SIG-M5 treated with dmso at 0.1 percent for 504 hours (cell line): Measurements from ENCODE around the gene HDLBP.
A peak's percentile ranks its signal among the peaks of the same experiment; 100 is the strongest.

Experiments
- DNase-seq: peaks from one replicate; lab custom pipeline; 2025; ENCODE audit not compliant: unreplicated experiment; lab: John Stamatoyannopoulos, UW

The HDLBP gene

DNA sequence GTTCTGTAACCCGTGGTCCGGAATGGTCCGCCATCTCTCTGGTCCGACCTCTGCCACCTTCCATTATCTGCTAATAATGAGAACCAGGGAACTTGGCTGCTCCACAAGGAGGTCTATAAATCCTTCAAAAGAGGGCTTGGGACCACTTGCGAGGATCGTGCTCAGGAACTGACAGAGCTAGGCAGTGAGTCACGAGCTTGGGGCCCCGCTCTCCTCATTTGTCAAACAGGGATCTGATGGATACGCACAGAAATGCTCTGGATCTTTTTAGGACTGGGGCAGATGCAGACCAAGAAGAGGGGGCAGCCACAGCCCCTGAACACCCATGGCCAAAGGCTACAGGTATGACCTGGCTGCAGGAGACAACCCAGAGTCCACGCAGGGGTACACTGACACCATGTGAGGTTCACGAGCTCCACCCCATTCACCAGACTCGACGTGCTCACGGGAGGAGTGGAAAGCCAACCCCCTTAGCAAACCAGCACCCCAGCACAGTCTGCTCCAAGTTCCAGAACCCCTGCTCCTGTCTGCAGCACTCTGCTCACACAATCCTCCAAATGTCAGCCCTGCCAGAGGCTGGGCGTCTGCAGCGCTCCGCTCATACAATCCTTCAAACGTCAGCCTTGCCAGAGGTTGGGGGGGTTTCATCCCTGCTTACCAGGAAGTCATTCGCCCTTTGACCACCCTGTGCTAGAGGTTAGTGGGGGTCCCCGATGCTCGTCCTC is 81.2 kb downstream of the HDLBP start:
- DNase-seq, result no peak

DNA sequence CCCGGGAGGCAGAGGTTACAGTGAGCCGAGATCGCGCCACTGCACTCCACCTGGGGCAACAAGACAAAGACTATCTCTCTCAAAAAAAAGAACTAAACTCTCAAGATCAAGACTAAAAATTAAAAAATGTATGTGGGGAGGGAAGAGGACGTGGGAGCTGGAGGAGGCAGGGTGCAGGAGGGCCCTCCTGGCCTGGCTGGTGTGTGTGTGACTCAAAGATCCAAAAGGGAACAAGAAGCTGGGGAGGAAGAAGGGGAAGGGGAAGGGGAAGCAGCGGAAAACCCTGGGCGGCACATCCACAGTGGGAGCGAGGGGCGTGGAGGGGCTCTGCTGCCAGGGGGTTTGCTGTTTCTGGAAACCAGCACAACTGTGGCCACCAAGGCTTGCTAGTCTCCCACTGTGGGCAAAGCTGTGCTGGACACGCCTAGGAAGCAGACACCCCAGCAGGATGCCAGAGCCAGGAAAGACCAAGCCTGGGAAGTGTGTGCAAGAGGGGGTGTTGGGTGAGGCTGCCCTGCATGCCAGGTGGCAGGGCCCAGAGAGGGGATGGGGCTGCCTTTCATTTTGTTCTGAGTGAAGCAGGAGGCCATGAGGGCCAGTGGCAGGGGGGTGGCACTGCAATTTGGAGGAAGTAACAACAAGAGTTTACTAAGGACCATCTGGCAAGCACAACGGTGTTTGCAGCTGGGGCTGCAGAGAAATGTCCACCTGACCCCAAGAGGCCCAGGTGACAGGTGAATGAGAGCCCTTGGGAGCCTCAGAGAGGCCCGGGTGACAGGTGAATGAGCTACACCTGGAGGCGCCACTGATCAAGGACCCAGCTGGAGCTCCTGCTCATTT is 82.5 kb downstream of the HDLBP start:
- DNase-seq, result no peak

DNA sequence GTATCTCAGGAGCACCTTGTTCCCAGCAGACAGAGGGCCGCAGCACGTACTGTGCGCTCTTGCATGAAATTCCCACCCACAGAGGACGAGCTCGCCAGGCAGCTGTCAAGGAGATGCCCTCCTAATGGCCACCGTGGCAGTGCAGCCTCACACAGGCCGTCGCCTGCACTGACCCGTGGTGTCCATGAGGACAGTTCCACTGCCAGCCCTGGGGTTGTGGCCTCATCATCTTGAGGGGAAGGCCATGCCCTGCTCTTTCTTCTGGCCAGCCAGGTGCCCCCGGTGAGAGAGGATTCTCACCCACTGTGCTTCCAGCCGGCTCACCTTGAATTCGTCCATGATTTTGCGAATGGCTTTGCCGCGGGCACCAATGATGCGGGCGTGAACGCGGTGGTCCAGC is 85.0 kb downstream of the HDLBP start:
- DNase-seq, result no peak

DNA sequence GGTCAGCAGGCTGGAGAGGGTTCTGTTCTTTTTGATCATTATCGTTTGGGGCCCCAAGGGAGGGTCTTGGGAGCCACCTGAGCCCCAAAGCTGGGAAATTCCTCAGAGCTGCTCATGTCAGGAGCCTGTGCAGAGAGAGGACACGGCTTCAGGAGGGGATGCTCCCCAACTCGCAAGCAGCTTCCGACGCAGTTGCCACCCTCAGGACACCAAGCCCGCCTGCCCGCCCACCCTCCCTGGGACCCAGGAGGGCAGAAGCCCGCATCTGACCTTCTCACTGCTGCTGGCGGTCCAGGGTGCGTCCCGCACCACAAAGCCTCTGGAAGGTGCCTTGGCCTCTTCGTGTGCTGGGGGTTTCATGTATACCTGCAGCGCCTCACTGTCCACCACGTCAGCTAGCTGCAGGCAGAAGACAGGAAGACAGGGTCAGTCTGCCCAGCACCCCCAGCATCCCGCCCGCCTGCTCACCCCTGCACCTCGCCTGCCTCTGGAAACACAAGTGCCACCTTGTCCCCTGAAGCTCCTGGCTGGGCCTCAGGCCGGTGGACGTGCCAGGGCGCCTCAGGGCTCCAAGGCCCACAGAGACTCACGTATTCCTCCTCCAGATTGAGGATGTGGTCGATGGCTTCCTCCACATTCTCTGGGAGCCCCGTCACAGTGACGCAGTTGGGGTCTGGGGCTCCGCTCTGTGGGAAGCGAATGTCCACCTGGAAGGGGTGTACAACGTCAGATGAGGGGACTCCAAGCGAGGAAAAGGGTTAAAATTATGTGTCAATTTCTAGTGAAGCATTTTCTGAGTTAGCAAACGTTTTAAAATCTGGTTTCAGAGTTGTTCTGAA is 85.7 kb downstream of the HDLBP start:
- DNase-seq, result no peak

DNA sequence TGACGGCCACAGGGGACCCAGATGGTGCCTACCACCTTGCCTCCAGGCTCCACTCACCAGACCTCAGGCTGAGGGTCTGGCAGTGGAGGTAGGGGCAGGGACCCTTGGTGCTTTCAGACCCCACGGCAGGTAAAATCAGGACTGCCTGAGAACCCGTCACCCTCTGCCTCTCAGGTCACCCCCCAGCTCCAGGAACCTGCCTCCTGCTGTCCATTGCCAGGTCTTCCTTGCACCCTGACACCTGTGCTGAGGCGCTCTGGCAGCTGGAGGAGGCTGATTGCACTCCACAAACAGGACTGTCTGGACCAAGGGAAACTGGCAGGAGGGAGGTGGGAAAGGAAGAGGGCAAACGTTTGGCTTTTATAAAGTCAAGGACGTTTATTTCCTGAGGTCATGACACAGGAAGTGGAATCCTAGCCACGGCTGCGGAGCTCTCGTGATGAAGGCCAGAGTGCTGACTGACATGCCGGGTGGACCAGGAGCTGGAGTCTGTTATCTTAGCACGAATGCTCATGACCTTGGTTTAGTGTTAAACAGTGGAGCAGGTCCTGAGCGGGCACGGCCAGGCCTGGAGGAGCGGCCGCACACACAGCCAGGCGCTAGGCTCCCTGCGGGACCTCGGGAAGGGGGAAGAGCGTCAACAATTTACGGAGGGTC is 86.5 kb downstream of the HDLBP start:
- DNase-seq, result no peak

DNA sequence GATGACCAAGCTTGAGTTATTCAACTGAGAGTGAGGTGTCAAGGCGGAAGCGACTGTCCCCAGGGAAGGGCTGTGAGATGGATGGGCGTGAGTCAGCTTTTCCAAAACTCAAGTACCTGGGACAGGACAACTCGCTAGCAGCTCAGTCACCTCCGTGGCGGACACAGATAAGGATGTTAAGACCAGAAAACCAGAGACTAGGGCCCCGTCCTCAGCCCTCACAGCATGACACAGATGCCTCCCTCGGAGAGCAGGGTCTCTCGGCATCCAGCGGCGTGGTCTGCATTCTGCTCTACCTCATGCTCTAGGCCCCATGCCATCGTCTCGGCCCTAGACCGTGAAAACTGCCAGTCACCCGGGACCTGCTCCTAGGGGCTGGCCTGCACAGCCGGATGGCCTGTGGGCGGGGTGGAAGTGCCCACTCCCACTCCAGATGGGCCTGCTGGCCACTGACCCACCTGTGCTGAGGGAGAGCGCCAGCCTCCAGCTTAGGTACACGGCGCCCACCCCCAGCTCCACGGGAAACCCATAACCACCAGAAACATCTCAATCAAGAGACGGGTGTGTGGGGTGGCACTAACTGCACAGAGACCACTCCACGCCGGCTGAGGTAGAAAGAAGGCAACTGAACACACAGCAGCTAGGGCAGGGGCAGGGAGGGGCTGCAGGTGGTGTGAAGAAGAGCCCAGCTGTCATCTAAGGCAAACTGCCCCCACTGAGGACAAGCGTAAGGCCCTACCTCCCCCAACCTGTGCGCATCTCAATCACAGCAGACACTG is 87.2 kb downstream of the HDLBP start:
- DNase-seq, result no peak

DNA sequence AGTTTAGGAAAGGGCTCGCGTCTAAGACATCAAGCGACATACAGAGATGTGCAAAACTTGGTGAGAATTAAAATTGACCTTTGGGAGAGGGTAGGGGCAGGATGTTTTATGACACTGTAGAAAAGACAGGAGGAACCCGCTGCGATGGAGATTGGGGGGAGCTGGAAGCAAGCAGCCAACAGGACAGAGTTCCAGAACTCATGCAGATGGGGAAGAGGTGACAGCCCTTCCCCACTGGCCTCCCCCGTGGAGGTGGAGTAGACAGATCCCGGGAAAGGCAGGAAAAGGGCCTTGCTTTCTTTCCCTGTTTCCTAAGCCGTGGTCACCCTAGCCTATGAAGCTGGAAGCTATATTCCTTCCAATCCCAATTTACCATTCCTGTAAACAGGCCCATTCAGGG is 87.9 kb downstream of the HDLBP start:
- no peak for DNase-seq

DNA sequence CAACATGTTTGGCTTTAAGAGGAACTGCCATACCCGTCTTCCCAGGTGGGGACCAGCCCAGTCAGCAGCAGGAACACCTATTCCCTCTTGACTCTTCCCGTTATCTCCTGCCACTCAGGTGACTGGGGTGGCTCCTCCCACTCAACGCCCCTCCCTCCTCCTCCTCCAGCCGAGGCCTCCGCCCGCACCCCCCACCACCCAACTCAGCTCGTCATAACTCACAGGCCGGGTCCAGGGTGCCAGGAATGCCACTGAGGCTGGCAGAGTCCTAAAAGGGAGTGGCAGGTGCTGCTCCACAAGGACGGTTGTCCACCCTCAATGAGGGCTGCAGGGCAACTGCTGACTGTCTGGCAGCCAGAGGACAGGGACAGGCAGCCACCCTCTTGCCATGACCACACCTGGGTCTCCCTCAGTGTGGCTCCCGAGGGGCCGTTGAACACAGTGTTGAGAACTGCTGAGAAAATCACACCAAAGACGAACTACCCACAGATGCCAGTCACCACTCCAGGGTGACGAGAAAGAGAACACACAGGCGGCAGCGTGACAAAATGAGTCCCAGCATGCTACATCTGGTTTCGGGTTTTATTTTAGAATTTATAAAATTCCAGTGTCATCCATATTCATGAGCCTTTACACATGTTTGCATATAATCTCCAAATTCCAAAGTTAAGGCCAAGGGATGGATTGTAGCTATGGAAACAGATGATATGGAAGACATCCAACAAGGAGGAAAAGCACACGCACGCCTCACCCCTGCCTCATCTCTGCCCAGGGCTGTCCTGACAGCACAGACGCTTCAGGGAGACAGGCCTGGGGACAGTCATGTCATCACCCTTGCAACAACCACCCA is 88.5 kb downstream of the HDLBP start:
- no peak for DNase-seq

DNA sequence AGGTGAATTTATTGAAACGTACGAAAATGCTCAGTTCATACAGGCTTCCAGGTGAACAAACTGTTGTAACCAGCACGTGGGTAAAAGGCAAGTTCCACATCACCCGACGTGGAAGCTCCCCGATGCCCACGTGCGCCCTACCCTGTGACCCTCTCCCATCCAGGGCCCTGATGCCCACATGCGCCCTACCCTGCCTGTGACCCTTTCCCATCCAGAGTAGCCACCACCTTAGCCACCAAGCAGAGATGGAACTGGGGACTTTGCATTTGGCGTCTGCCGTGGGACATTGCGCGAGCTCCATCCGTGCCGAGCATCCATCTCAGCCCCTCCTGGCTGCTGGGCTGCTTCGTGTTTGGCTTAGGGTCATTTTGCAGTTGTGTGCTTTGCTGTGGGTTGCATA is 89.5 kb downstream of the HDLBP start:
- DNase-seq, result no peak

DNA sequence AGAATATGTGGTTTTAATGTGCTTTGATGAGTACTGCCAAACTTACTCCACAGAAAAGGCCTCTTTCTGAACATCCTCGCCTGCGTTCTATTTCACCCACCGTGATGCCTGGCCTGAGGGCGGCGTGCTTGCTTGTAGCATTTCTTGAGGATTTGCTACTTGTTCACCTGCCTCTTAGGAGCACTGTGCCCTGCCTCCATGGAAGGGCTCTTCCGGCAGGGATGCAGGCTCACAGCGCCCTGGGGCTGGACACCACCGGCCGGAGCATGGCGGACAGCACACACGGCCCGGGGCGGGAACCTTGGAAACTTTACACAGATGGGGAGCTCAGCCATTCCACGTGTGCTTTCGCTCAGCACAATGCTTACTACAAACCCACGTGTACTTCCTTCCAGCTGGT is 89.9 kb downstream of the HDLBP start:
- no peak for DNase-seq

DNA sequence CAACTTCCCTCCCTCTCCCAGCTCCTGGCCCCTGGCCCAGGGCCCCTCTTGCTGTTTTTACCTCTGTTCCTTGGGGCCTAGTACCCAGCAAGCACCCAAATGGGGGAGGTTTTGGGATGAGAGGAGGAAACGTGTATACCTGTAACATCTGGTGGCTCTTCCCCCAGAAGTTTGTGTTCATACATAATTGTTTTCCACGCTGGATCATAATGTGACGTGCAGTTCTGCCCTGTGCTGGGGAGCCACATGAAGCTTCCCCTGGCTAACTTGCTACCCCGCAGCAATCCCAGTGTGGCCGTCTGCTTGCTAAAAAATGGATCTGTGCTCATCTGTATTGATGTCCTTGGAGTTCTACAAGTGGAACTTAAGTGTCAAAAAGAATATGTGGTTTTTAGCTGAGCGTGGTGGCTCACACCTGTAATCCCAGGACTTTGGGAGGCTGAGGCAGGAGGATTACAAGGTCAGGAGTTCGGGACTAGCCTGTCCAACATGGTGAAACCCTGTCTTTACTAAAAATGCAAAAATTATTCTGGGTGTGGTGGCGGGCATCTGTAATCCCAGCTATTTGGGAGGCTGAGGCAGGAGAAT is 90.5 kb downstream of the HDLBP start:
- DNase-seq, result no peak

DNA sequence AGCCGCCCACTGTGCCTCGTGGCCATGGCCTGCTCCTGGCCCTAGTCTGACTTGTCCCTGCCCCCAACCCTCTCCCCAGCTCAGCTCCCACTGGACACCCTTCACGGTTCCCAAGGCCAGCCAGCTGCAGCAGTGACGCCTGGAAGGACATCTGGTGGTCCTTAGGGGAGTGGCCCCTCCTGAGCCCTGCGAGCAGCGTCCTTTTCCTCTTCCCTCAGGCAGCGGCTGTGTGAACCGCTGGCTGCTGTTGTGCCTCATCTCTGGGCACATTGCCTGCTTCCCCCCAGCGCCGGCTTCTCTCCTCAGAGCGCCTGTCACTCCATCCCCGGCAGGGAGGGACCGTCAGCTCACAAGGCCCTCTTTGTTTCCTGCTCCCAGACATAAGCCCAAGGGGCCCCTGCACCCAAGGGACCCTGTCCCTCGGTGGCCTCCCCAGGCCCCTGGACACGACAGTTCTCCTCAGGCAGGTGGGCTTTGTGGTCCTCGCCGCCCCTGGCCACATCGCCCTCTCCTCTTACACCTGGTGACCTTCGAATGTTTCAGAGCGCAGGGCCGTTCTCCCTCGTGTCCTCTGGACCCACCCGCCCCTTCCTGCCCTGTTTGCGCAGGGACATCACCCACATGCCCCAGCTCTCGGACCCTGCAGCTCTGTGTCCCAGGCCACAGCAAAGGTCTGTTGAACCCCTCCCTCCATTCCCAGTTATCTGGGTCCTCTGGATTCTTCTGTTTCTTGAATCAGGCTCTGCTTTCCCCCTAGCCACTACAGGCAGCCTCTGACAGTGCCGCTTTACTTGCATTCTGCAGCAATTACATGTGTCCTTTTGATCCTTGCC is 91.2 kb downstream of the HDLBP start:
- DNase-seq, result no peak

DNA sequence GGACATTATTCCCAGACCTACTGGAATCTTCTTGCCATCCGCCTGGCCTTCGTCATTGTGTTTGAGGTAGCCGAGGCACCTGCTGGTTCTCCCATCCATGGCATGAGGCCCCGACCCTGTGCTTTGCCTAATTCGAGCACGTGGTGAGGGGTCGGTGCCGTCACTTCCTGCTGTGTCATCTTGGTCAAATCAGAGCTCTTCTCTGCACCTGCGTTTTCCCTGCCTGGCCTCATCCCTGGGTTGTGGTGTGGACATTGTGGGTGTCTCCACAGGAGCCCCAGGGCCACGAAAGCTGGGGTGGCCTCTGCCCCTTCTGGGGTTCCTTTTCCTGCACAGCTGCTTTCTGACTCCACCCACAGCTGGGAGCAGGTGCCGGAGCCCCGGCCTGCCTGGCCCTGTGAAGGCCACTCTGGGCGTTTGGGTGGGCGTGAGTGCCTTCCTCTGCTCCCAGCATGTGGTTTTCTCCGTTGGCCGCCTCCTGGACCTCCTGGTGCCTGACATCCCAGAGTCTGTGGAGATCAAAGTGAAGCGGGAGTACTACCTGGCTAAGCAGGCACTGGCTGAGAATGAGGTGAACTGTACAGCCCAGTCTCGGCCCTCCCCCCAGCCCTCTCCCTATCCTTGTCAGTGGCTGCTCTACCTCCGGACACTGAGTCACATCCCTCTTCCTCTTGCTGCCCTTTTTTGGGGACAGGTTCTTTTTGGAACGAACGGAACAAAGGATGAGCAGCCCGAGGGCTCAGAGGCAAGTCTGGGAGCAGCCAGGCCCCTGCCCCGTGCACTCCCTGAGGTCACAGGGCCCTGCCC is 92.1 kb downstream of the HDLBP start:
- DNase-seq, result no peak

DNA sequence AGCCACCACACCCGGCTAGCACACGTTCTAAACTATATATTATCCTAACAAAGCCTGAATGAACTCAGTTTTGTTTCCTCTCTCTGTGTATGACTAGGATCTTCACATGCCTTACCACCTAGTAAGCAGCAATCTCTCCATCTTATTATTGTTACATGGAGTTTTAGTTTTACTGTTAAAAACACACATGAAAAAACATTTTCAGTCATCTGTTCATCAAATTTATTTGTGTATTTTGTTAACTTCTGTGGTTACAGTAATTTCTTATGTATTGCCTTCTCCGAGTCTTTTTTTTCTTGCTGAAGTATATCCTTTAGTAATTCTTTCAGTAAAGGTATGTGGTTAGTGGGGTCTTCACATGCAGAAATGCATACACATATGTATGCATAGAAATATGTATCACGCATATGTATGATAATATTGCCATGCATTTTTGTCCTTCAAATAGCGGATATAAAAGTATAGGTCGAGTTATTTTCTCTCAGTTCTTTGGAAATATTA is 95.6 kb downstream of the HDLBP start:
- no peak for DNase-seq

DNA sequence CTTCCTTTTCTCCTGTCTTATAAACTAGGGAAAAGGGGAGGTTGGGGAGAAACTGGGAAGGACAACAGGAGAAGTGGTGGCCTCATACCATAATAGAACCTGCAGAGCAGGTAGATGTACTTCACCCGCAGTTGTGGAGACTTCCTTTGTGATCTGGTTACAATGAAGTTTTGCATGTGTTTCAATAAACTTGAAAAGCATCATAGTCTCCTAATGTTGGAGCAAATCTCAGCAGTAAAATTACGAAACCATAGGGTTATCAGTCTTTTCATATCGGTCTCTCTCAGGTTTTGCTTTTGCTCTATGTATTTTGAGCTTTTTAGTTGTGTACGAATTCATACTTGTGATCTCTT is 96.5 kb downstream of the HDLBP start:
- DNase-seq, result no peak

DNA sequence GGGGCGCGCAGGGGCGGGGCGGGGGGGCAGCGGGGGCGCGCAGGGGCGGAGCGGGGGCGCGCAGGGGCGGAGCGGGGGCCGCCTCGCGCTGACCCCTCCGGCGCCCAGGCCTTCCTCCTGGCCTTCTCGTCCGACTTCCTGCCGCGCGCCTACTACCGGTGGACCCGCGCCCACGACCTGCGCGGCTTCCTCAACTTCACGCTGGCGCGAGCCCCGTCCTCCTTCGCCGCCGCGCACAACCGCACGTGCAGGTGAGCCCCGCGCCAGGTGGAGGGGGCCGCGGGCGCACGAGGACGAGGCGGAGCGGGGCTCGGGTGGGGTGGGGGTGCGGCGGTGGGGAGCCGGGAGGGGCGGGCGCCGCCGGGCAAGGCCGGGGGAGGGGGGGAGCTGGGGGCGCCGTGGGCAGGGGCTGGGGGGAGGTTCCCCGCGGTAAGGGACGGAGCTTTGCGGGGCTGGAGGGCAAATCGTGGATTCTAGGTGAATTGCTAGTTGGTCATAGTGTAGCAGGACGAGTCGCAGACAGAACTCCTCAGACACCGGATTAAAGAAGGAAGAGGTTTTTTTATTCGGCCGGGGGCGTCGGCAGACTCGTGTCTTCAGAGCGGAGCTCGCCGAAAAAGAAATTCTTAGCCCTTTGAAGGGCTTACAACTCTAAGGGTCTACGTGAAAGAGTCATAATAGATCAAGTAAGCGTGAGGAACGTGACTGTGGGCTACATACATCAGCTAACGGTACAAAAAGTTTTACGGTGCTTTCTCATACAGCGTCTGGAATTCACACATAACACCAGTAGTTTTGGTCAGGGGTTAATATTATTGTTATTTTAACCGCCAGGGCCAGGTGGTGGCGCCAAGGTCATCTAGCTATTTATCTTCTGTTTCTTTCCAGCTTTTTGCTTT is 97.1 kb downstream of the HDLBP start:
- peak; percentile 36 for DNase-seq
